NCI-H510A treated with DMSO at 0.1 percent for 48 hours (cell line): ENCODE results near the gene KCNJ11.

Experiments
- DNase-seq: peaks from one replicate; lab custom pipeline; 2025; lab: John Stamatoyannopoulos, UW

The KCNJ11 gene

DNA sequence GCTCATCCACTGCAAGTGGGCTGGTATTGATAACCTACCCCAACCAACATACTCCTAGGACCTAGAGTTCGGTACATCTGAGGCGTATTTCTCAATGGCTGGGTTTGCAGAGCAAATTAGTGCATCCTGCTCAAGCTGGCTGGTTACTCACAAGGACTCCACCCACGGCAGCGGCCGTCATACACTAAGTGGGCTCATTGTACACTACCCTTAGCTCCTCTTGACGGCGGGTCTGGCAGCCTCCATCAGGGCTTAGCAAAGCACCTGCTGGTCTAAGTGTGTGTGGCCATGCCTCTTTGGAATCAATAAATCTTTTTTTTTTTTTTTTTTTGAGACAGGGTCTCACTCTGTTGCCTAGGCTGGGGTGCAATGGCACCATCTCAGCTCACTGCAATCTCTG, 20.2 kb upstream of the KCNJ11 start:
- peak; percentile 21 for DNase-seq

DNA sequence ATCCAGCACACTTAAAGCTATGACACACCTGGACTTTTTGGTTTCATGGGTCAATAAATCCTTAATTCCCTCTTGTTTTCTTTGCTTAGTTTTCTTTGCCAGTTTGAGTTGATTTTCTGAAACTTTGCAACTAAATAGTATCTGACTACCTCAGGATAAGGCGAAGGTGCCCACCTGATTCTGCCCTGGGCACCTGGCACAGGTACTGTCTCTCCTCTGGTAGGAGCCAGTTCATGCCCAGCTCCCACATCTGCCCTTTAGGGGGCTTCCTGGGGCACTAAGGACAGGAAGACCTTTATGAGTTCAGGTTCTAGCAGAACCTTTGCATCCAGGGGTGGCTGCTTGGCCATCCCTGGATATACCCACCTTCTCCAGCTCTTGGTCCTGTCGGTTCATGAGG, 19.6 kb upstream of the KCNJ11 start:
- no peak for DNase-seq

DNA sequence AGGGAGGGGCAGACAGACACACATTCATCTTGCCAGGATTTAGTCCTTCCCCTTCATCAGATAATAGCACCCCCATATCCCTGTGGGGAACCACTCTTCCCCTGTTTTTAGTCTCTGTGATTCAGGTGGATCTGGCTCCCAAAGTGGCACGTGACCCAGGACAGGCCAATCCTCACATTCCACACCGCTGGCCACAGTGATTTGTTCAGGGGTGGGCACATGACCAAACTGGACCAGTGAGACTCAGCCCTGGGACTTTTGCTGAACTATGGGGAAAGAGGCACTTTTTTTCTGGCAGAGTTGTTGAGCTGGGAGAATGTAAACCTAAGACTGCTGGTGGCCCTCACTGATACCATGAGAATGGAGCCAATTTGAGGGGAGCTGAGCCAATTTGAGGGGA, 19.1 kb upstream of the KCNJ11 start:
- DNase-seq = no peak

DNA sequence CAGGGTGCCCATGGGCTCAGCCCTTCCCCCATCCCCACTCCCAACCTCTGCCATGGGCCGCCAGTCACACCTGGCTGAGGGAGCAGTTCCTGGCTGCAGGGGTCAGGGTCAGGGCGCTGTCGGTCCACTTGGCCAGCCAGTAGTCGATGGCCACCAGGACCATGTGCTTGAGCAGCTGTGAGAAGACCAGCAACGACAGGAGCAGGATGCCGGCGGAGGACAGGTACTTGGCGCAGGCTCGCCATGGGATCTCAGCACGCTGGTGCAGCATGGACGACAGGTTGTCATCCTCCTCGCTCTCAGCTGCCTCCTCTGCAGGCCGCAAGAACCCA, 18.3 kb upstream of the KCNJ11 start:
- DNase-seq = no peak

DNA sequence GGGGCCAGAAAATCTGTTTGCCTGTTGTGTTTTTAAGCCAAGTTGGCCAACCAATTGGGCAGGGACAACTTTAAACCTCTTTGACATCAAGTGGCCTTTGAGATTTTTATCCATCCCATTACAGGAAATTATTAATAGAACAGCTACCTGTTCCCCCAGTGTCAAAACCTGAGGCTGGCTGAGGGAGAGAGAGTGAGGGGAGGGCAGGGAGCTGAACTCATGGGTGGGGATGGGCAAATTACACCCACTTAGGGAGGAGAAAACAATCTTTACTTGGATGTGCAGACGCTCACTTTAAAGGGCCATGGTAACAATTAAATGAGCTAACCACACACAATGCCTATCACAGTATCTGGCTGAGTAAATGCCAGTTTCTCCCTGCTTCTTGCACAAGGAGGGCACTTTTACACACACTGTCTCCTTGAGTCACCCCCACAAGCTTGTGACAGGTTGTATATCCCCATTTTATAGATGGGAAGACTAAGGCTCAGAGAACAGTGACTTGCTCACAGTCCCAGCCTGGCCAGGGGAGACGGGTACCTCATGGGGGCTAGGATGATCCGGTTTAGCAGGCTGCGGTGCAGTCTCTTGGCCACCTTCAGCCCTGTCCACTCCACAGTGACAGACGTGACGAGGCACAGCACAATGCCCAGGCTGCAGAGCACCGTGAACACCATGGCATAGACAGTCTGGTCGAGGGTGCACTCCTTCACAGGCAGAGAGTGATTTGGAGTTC, 17.8 kb upstream of the KCNJ11 start:
- peak; percentile 36 for DNase-seq

DNA sequence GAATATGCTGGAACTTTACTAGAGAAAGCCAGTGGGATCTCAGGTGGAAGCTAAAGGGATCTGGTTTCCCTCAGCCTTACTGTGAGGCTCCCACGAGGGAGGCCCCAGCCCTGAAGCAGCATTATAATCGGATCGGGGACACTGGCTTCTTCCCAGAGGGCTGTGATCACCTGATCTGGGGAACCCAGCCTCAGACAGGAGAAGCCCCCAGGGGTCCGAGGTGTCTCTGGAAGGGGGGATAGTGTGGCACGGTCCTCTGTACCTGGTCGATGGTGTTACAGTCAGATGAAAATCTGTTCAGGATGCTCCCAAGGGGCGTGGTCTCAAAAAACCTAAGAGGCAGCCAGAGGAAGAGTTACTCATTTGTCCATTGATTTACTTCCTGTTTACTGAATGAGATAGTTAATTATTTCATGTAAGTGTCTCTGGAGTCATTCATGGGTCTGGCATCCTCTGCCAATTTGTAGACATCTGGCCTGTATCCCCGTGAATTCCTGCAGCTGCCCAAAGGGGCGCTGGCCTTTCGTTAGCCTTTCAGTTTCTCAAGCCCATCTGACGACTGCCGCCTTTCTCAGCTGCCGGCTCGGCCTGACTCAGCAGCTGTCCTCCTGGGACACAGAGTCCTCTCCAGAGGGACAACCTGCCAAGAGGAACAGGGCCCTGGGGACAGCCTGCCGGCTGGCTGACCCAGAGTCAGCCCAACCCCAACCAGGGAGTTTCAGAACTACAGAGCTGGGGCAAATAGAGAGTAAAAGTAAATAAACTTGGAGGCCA, 17.0 kb upstream of the KCNJ11 start:
- DNase-seq = peak; percentile 35

DNA sequence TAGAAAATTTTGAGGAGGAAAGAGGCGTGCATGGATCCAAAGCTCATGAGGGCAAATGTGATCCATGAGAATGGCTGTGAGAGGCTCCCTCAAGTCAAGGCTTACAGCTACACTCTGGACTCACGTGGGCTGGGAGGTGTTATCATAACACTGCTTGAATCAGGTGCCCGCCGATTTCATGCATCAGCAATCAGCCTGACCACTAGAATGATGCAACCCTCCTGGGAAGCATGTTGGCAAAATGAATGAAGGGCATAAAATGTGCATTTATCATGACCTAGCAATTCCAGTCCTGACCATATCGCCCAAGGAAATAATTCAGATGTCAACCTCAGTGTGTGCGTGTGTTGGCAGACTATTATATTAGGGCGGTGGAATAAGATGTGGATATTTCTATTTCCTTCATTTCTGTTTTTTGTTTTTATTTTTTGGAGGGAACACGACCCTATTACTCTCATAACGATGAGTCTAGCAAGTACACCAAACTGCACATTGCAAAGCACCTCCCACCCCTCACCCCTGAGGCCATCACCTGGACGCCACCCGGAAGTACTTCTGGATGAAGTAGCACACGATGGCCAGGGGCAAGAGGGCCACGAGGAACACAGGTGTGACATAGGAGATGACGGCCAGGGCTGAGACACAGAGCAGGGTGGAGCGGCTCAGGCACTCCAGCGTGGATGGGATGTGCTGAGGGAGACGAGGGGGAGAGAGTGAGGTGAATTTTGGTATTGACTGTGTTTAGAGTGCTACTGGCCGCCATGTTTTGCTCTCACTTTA, 15.7 kb upstream of the KCNJ11 start:
- DNase-seq = no peak

DNA sequence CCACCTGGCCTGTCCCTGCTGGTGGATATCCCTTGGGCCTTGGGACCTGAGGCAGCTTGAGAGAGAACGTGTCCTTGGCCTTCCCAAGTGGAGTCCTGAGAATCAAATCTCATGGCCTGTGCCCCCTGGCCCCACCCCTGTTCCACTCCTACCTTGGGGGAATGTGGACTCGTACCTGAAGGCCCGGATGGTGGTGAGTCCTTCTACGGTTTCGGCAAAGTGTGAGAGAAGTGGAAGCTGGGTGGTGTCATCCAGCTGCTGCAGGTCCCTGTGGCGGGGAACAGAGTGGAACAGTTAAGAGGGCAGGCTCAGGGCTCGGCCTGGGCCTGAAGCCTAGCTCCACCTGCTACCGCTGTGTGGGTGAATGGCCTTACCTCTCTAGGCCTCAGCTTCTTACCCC, 14.0 kb upstream of the KCNJ11 start:
- DNase-seq = no peak

DNA sequence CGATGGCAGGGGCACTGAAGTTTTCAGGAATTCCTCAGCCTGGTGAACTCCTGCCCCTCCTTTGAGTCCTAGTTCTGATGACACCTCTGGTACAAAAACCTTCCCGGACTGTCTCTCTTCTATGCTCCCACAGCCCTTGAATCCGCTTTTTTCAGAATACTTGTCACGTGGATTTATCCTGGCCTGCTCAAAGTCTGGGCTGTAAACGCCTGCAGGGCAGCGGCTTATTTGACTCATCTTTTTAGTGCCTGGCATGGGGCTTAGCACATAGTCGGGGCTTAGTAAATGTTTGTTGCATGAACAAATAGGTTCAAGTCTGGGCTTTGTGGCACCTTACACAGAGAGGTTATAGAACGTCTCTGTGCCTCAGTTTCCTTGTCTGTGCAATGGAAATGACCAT, 13.4 kb upstream of the KCNJ11 start:
- no peak for DNase-seq

DNA sequence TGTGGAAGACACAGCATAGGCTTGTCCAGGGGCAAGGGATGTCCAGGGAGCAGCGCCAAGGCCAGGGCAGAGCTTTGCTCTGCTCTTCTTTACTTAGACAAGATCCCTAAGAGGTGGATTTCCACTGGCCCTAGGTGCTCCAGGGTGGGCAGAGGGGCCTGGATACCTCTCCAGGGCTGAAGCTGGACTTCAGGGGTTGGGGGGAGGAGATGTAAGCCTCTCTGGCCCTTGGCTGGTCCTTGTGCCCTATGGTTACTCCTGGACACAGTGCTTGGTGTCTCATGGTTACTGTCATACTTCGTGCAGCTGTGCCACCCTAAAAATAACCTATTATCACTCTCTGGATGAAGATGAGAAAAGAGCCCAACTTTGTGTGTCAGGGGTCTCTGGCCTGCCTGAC, 12.9 kb upstream of the KCNJ11 start:
- no peak for DNase-seq

DNA sequence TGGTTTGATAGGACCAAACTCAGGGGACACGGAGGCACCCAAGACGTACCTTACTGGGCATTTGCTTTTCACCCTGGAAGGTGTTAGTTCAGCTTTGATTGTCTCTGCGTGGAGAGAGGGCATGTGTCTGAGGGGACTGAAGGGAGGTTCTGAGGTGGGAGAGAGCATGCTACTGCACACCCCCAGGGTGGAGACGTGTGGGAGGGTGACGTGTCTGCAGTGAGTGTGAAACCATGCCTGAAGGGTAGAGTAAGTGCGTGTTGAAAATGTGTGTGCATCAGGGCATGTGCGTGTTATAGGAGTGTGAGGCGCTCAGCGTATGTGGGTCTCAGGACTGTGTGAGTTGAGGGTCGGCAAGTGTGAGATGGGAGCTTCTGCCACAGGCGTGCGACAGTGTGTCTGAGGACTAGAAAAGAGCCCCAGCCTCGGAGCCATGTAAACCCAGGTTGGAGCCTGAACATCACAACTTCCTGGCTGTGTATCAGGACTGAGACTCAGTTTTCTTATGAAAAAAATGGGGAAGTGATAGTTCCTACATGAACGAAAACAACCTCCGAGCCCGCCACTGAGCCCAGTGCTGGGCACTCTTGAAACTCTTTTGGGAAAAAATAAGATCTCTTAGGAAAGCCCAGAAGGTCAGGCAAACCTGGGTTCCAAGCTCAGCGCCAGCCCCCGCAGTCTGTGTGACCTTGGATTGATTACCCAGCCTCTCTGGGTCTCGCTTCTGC, 11.8 kb upstream of the KCNJ11 start:
- no peak for DNase-seq

DNA sequence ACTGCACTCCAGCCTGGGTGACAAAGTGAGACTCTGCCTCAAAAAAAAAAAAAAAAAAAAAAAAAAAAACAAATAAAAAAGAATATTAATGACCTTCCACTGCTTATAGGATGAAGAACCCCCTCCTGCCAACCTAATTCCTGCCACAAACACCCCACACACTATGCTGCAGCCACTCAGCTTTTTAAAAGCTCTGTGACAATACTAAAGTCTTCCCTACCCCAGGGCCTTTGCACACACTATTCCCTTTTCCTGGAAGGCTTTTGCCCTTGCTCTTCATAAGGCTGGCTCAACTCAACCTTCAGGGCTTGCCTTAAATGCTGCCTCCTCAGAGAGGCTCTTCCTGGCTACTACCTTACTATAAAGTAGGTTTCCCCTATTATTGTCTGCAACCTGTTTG, 10.8 kb upstream of the KCNJ11 start:
- no peak for DNase-seq

DNA sequence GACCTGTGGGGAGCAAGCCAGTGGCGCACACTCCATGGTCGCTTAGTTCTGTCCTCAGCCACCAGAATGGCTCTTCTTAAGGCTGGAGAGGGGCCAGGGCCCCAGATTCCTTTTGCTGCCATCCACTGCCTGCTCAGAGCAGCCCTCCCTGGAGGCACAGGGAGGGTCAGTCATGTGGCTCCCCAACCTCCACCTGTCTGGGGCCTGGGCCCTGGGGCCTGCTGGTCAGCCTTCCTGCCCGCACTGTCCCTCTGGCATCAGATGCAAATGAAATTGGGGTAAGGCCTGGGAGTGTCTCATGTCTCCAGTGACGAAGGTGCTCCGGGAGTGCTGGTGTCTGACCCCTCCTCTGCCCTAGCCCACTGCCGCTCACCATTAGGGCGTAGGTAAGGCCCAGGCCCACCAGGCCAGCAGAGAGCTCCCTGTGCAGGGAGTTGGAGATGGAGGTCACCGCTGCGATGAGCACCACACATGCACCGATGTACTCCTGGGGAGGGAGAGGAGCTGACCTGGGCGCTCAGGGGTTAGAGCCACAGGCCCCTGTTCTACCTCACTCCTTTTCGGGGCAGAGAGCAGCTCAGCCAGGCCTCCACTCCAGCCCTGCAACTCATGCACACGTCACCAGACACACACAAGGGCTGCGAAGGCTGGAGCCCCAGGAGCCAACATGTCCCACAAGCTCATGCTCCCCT, 9.0 kb upstream of the KCNJ11 start:
- DNase-seq = no peak

DNA sequence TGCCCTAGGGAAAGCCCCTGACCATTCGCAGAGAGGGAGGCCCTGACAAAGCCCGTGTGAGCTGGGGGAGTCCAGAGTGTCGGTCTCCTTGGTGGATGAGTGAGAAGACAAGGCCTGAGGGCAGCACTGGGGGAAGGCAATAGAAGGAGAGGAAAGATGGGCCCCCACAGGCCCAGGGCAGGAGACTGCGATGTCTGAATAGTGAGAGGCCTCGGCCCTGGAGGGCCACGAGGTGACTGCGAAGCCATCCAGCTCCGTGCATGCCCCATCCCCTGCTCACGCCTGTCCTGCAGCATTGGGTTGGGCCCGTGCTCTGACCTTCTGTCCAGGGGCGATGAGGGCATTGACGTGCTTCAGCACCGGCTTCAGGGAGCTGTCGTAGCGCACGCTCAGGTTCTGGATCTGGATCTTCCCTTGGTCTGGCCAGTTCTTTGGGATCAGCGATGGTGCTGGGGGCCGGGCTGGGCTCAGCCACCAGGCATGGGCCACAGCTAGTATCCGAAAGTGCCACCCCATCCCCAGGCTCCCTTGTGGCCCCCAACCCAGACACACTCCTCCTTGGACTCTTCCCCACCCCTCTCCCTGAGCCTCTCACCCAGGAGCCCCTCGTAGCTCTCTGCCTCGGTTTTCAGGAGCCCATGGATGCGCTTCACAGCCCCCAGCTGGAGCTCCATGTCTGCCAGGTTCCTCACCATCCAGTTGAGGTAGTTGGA, 8.3 kb upstream of the KCNJ11 start:
- DNase-seq = no peak

DNA sequence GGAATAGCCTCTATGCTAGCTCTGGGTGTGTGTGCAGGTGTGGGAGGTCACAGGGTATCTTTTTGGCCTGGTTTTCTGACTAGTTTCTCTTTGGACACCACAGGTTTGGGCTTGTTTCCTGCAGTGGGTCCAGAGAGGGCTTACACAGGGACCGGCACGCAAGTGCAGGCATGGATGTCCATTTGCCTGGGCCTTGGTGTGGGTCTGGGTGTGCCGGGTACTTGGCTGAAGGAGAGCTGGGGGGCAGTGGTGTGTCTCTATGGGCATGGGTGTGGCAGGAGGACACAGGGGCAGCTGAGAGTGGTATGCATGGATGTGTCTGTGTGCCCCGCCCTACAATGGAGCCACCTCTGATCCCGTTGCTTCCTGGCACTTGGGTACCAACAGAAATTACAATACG, 7.5 kb upstream of the KCNJ11 start:
- DNase-seq = no peak

DNA sequence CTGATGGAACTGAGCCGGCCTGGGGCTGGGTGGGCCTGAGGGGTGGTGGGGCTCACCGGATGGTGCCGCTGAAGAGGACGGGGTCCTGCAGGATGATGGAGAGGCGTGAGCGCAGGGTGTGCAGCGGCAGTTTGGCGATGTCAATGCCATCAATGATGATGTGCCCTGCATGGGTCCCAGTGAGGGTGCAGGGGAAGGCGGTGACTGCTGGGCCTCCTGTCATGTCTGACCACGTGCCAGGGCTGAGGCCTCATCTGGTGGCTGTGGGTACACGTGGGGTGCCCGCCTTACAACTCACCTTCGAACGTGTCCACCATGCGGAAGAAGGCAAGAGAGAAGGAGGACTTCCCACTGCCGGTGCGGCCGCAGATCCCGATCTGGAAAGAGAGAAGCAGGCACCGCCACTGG, 7.1 kb upstream of the KCNJ11 start:
- no peak for DNase-seq

DNA sequence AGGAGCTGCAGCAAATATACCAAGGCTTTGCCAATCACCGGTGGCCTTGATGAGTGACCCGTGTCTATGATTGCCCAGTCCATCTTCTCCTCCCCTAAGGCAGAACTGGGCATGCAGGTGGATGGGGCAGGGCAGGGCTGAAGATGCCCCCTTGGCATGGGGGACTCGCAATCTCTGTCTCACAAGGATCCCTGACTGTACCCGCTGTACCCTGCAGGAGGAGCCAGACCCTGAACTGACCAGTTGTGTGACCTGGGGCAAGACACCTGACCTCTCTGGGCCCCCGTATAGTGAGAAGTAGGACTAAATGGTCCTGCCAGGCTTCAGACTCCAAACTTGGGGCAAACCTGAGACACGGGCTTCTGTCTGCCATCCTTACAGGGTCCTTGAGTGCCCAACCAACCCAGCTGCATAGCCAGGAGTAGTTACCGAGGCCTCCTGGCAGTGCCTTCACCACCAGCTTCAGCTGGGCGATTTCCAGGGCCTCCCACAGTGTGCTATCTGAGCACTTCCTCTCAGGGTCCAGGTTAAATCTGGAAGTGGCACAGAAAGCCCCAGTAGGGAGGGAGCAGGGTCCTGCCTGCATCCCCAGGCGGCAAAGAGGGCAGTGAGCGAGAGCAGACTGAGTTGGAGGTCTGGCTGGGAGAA, 6.4 kb upstream of the KCNJ11 start:
- DNase-seq = no peak

DNA sequence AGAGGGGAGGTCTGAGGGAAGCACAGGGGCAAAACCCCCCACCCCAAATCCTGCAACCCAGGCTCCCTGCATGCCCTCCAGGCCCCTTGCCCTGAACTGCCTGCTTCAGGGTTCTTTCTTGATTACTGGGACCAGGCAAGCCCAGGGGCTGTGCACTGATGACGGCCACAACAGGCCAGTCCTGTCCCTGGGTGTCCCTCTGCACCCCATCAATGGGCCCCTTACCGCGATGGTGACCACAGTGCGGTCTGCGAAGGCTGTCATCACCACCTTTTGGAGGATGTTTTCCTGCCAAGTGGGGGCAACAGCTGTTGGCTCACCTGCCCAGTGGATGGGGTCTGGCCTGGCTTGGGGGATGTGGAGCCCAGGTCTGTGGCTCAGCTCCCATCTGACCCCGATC, 5.0 kb upstream of the KCNJ11 start:
- no peak for DNase-seq

DNA sequence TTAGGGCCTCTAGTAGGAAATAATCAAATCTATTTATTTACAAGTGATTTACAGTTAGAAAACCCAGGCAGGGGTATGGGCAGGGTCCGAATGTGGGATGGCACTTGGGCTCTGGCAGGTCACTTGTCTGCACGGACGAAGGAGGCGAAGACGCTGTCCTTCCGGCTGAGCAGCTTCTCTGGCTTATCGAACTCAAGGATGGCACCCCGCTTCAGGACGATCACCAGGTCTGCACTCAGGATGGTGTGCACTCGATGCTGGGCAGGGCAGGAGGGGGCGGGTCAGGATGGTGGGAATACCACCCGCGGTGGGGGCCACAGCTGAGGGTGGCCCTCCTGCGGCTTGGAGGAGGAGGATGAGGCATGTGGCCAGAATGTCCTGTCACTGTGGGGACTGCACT, 4.4 kb upstream of the KCNJ11 start:
- DNase-seq = no peak

DNA sequence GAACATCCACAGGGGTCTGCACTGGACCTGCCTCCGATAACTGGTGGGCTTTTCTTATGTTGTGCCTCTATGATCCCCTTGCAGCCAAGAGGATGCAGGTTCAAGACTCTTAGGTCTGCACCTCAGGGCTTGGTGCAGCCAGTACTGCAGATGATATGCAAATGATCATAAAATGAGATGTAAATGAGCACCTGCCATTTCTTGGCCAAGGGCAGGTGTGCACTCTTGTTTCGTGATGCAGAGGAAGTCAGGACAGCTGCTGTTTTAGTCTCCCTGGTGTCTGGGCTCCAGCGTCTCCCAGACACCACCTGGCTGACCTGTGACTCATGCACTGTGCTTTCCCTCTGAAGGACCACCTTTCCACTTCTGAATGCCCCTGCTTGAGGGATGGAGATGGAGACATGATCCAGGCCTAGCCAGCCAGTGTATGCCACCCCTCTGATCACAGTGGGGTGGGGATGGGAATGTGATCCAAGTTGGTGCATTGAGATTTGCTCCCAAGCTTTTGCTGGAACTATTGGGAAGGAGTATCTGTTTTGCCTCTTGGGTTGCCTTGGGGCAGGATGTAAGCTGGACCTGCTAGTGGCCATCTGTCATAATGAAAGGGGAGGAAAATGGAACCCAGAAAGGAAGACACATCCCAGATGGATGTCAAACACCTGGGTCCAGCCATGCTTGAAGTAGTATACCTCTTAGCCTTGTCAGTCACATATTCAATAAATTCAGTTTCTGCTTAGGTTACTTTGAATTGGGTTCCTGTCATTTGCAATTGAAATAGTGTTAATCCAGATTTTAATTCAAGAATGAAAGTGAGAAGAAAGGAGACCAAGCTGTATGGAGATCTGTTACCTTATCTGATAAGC, 3.3 kb upstream of the KCNJ11 start:
- peak; percentile 82 for DNase-seq
